Fibroblast of lung (primary cell): ENCODE measurements around the gene CLECL1. TPM values are rescaled to one million over a fixed set of nuclear protein-coding genes. Genes with fewer than 3 reads are reported as not detected.

Experiments
- DNase-seq, 2 donors: peaks; one replicate each; pipeline versions ENCODE4 v3.0.0 to v3.0.0-alpha.2; 2010; ENCODE audit warnings: low read depth in 2 of 2
- H2AFZ ChIP-seq: 2 replicates; pipeline ENCODE4 v1.5.1; 2012; ENCODE audit warnings: low read length, control low read depth, inconsistent platforms
- H3K27ac ChIP-seq: 2 replicates; pipeline ENCODE4 v1.5.1; 2011; ENCODE audit warnings: low read length, control low read depth; ENCODE audit not compliant: insufficient read depth
- H3K27me3 ChIP-seq: 2 replicates; pipeline ENCODE4 v1.5.1; 2011; ENCODE audit warnings: mild to moderate bottlenecking, low read length; ENCODE audit not compliant: control insufficient read depth, insufficient read depth
- H3K36me3 ChIP-seq: 2 replicates; pipeline ENCODE4 v1.5.1; 2011; ENCODE audit warnings: low read length; ENCODE audit not compliant: control insufficient read depth, insufficient read depth
- H3K4me1 ChIP-seq: 2 replicates; pipeline ENCODE4 v1.5.1; 2011; ENCODE audit warnings: low read length; ENCODE audit not compliant: control insufficient read depth, insufficient read depth; ENCODE audit errors: extremely low read depth
- H3K4me2 ChIP-seq: 2 replicates; pipeline ENCODE4 v1.5.1; 2011; ENCODE audit warnings: low read length, control low read depth; ENCODE audit not compliant: insufficient read depth; ENCODE audit errors: extremely low read depth
- H3K4me3 ChIP-seq, 4 experiments: fragments of 200-600 bp in 1 of 4; sonication (generic) in 1 of 4; replicated peaks in 1 of 4; 2 replicates each; pipeline ENCODE4 v1.5.1; 2011 to 2016; ENCODE audit warnings: low read length in 4 of 4, low read depth in 3 of 4, mild to moderate bottlenecking in 3 of 4, control low read depth in 2 of 4, inconsistent platforms in 1 of 4, mixed read lengths in 1 of 4; ENCODE audit not compliant: insufficient read depth in 1 of 4; ENCODE audit errors: control extremely low read depth in 1 of 4
- H3K79me2 ChIP-seq: 2 replicates; pipeline ENCODE4 v1.5.1; 2012; ENCODE audit warnings: mild to moderate bottlenecking, low read length, inconsistent platforms; ENCODE audit not compliant: control insufficient read depth, insufficient read depth
- H3K9ac ChIP-seq: 2 replicates; pipeline ENCODE4 v1.5.1; 2011; ENCODE audit warnings: mild to moderate bottlenecking, low read length, control low read depth; ENCODE audit not compliant: insufficient read depth
- H3K9me3 ChIP-seq: 2 replicates; pipeline ENCODE4 v1.5.1; 2012; ENCODE audit warnings: low read depth, low read length; ENCODE audit not compliant: control insufficient read depth, insufficient read depth
- H4K20me1 ChIP-seq: 2 replicates; pipeline ENCODE4 v1.5.1; 2011; ENCODE audit warnings: low read length; ENCODE audit not compliant: control insufficient read depth, insufficient read depth; ENCODE audit errors: extremely low read depth
- EZH2 ChIP-seq: IDR thresholded peaks from 2 replicates; pipeline ENCODE4 v1.5.1; 2012; ENCODE audit warnings: low read length, control low read depth, mild to moderate bottlenecking; ENCODE audit errors: missing control alignments
- polyA plus RNA-seq, 2 donors: library from polyadenylated mRNA; depleted of rRNA in 1 of 2; stranded (reverse) in 1 of 2; unstranded in 1 of 2; fragments of >200 nt; gene quantifications; 2 replicates each; pipeline ENCODE4 v1.2.1, GENCODE V29; 2011 to 2012; ENCODE audit warnings: missing spikeins in 1 of 2
- total RNA-seq: library from RNA; depleted of rRNA; stranded (reverse); fragments of >200 nt; gene quantifications from 2 replicates; pipeline ENCODE4 v1.2.1, GENCODE V29; 2014
- TF ChIP-seq, protein P1 (sequence below), 2 donors: IDR thresholded peaks in 1 of 2; conservative IDR thresholded peaks in 1 of 2; 1 replicate in 1 of 2; 2 replicates in 1 of 2; pipeline ENCODE4 v1.5.1; 2011 to 2012; ENCODE audit warnings: low read length in 2 of 2, control low read depth in 1 of 2, inconsistent platforms in 1 of 2, low read depth in 1 of 2, mild to moderate bottlenecking in 1 of 2

CLECL1 gene
- total and polyA plus RNA-seq, 2 donors (not counting 1 experiment from before 2014, with no cell fraction given) = not detected

DNA sequence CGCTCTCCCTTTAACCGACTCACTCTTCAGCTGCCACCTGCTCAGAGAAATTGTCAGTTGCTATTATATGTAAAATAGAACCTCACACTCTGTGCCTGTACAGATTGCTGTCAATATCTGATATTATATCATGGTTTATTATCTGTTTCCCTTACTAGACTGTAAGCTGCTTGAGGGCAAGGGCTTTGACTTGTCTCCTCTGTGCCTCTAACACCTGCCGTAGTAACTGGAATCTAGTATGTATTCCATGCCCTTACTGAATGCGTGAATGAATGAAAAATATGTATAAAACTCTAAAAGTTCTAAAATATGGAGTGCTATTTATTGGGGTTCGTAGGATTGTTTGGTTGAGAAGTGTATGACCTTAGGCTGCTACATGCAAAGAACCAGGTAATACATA lies 29.5 kb upstream of the CLECL1 start:
- H3K36me3 ChIP-seq = no peaks in the 10 kb centered on the region
- no peaks in the 10 kb centered on the region for H3K79me2 ChIP-seq
- no peaks in the 10 kb centered on the region for H3K27me3 ChIP-seq
- DNase-seq = no peak
- TF ChIP-seq EZH2 = no peak
- TF ChIP-seq, protein P1, sequence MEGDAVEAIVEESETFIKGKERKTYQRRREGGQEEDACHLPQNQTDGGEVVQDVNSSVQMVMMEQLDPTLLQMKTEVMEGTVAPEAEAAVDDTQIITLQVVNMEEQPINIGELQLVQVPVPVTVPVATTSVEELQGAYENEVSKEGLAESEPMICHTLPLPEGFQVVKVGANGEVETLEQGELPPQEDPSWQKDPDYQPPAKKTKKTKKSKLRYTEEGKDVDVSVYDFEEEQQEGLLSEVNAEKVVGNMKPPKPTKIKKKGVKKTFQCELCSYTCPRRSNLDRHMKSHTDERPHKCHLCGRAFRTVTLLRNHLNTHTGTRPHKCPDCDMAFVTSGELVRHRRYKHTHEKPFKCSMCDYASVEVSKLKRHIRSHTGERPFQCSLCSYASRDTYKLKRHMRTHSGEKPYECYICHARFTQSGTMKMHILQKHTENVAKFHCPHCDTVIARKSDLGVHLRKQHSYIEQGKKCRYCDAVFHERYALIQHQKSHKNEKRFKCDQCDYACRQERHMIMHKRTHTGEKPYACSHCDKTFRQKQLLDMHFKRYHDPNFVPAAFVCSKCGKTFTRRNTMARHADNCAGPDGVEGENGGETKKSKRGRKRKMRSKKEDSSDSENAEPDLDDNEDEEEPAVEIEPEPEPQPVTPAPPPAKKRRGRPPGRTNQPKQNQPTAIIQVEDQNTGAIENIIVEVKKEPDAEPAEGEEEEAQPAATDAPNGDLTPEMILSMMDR (conservative IDR thresholded peaks at IDR 0.05 in 1 of 2, IDR thresholded peaks at IDR 0.05 in 1 of 2; ENCODE audit: low read depth in 1 of 2, low read length in 2 of 2) = no peak
- H3K4me2 ChIP-seq = no peak overlapping the region
- no peak overlapping the region for H2AFZ ChIP-seq
- no peaks in the 10 kb centered on the region for H3K9me3 ChIP-seq
- no peak overlapping the region for H3K4me3 ChIP-seq
- H3K9ac ChIP-seq = no peak overlapping the region
- no peaks in the 10 kb centered on the region for H3K4me1 ChIP-seq
- no peaks in the 10 kb centered on the region for H4K20me1 ChIP-seq
- H3K27ac ChIP-seq = no peak overlapping the region

DNA sequence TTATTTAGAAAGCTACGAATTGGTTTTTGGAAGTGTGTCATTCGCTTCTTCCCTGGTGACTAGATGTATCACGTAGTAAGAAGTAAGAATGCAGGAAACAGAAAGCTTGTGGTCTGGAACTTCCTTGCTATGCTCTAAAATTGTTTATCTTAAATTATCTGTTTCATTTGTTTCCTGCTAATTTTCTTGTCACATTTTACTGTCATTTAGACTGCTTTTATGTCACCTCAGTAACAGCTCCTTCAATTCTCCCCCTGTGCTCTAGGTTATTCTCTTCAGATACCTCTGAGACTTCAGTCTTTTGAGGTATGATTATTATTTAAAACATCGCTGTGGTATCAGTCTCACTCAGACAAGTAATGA lies 28.5 kb upstream of the CLECL1 start:
- no peaks in the 10 kb centered on the region for H3K36me3 ChIP-seq
- no peaks in the 10 kb centered on the region for H4K20me1 ChIP-seq
- H3K27me3 ChIP-seq = no peaks in the 10 kb centered on the region
- no peaks in the 10 kb centered on the region for H3K9me3 ChIP-seq
- peak in 1 of 2 donors; percentile 22 for DNase-seq
- no peak for TF ChIP-seq EZH2
- TF ChIP-seq, protein P1 (conservative IDR thresholded peaks at IDR 0.05 in 1 of 2, IDR thresholded peaks at IDR 0.05 in 1 of 2; ENCODE audit: low read depth in 1 of 2, low read length in 2 of 2) = no peak
- H3K4me3 ChIP-seq = no peak overlapping the region
- H3K79me2 ChIP-seq = no peaks in the 10 kb centered on the region
- H3K9ac ChIP-seq = no peak overlapping the region
- no peaks in the 10 kb centered on the region for H3K4me1 ChIP-seq
- H2AFZ ChIP-seq = no peak overlapping the region
- H3K4me2 ChIP-seq = no peak overlapping the region
- no peak overlapping the region for H3K27ac ChIP-seq

GRCh38 chr12:9760699-9761418 lies 28.0 kb upstream of the CLECL1 start, which contains the start of gene CD69:
TSS of gene CD69 (minus strand) at chr12:9760901. CDS start at chr12:9760820, 81 bp downstream.
- TF ChIP-seq, protein P1 (conservative IDR thresholded peaks at IDR 0.05 in 1 of 2, IDR thresholded peaks at IDR 0.05 in 1 of 2; ENCODE audit: low read depth in 1 of 2, low read length in 2 of 2) = no peak
- TF ChIP-seq EZH2 = no peak
- H3K9ac ChIP-seq = no peak within 1 kb of the TSS
- no peaks in the 10 kb centered on the region for H3K4me1 ChIP-seq
- H3K4me3 ChIP-seq = no peak within 1 kb of the TSS
- H4K20me1 ChIP-seq = no peaks in the 10 kb centered on the region
- no peak within 1 kb of the TSS for H3K27ac ChIP-seq
- H3K79me2 ChIP-seq = no peaks in the 10 kb centered on the region
- H3K27me3 ChIP-seq = no peaks in the 10 kb centered on the region
- H3K9me3 ChIP-seq = no peaks in the 10 kb centered on the region
- no peaks in the 10 kb centered on the region for H3K36me3 ChIP-seq
- H3K4me2 ChIP-seq = no peak within 1 kb of the TSS
- H2AFZ ChIP-seq = no peak within 1 kb of the TSS
- DNase-seq = no peak
